ENCODE measurements around the gene KDM4B. TPM values are rescaled to one million over a fixed set of nuclear protein-coding genes. Genes with fewer than 3 reads are reported as not detected.

KDM4B gene
- total RNA-seq, 1 donor from 2014 or later: 39.0 TPM

DNA sequence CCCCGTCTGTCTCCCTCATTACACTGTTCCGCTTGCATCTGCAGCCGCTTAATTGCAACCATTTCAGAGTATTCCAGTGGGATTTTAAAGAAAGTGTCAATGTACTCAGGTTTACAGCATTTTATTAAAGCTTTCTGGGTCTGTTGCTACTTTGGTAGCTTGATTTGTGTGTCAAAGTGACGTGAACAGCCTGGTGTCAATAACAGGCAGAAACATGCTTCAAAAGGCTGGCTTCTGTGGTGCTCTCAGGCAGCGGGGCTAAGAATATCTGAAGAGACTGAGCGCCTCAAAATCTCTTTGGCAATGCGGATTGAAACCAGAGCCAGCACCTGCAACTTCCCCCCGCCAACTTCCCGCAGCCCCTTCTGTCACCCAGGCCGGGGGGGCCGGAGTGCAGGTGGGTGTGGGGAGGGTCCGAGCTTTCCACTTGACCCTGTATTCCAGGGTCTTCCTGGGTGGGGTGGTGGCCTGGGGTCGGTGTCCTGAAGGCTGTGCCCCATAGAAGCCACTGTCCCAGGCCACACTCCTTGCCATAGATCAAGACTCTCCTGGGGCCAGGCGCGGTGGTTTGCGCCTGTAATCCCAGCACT lies 81.2 kb downstream of the KDM4B start:
- Histone ChIP-seq H3K4me3 (no peak overlapping the region), H3K27ac (no peak overlapping the region), H3K36me3 (peaks cover 26% of the 10 kb centered on the region), H3K4me1 (peaks cover 19% of the 10 kb centered on the region), H3K27me3 (no peaks in the 10 kb centered on the region), H3K9me3 (no peaks in the 10 kb centered on the region)
- DNase-seq (no peak), ATAC-seq (no peak)
- TF ChIP-seq, protein P1, sequence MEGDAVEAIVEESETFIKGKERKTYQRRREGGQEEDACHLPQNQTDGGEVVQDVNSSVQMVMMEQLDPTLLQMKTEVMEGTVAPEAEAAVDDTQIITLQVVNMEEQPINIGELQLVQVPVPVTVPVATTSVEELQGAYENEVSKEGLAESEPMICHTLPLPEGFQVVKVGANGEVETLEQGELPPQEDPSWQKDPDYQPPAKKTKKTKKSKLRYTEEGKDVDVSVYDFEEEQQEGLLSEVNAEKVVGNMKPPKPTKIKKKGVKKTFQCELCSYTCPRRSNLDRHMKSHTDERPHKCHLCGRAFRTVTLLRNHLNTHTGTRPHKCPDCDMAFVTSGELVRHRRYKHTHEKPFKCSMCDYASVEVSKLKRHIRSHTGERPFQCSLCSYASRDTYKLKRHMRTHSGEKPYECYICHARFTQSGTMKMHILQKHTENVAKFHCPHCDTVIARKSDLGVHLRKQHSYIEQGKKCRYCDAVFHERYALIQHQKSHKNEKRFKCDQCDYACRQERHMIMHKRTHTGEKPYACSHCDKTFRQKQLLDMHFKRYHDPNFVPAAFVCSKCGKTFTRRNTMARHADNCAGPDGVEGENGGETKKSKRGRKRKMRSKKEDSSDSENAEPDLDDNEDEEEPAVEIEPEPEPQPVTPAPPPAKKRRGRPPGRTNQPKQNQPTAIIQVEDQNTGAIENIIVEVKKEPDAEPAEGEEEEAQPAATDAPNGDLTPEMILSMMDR (IDR thresholded peaks at IDR 0.05): no peak
- intact Hi-C loops (cut with DNase I): no loop called here

DNA sequence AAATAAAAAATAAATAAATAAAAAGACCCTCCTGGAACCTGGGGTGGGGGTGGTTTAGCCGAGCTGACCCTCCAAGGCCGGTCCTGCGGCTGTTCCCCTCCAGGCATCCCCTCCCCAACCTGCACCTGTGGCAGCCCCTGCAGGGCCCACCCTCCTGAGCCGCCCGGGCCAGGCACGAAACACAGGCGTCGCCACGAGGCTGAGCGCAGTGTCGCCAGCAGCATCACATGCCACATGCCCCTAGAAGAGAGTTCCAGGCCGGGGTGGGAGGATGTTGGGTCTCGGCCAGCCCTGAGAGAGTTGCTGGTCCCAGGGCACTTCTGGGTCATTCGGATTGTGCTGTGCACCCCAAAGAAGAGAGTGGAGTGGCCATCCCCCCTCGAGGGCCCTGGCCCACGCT lies 82.0 kb downstream of the KDM4B start:
- no peak for ATAC-seq
- Histone ChIP-seq H3K4me3 (no peak overlapping the region), H3K4me1 (peaks cover 19% of the 10 kb centered on the region), H3K36me3 (peaks cover 26% of the 10 kb centered on the region), H3K9me3 (no peaks in the 10 kb centered on the region), H3K27ac (no peak overlapping the region), H3K27me3 (no peaks in the 10 kb centered on the region)
- intact Hi-C loops (cut with DNase I): no loop called here
- TF ChIP-seq, protein P1 (IDR thresholded peaks at IDR 0.05): no peak
- no peak for DNase-seq

DNA sequence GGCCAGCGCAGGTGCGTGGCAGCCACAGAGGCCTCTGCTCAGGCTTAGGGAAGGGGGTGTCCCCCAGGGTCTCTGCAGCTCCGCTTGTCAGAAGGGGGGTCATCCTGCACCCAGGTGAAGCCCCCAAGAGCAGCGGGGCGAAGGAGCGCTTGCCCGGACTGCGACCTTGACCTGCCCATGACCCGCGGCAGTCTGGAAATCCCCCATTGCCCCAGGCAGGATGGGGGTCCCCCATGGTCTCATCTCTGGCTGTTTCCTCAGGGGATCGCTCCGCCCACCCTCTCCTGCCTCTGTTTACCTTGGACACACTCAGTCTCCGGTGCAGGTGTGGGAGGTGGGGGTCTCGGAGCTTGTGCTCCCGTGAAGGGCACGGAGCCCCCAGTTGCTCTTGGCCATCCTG lies 82.7 kb downstream of the KDM4B start:
- Histone ChIP-seq H3K4me3 (no peak overlapping the region), H3K27ac (no peak overlapping the region), H3K27me3 (no peaks in the 10 kb centered on the region), H3K9me3 (no peaks in the 10 kb centered on the region), H3K36me3 (peaks cover 26% of the 10 kb centered on the region), H3K4me1 (peaks cover 14% of the 10 kb centered on the region)
- DNase-seq (no peak), ATAC-seq (no peak)
- TF ChIP-seq, protein P1 (IDR thresholded peaks at IDR 0.05): no peak
- intact Hi-C loops (cut with DNase I): no loop called here

DNA sequence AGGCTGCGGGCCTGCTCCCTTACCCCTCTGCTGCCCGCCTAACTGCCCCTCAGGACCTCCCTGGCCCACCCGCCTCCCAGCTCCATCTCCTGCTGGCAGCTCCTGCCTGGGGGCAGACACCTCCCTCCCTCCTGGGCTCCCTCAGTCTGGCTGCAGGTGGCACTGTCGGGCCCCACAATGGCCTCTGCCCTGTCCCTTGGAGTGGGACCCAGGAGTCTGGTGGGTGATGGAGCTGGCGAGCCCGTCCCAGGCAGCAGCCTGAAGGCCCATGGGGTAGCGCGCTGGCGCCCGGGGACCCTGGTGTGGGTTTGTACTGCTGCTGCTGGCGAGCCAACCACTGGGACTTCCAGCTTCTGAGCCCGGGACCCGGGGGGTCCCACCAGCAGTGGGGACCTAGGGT lies 83.6 kb downstream of the KDM4B start:
- H3K36me3 ChIP-seq: peaks cover 18% of the 10 kb centered on the region
- DNase-seq: no peak

DNA sequence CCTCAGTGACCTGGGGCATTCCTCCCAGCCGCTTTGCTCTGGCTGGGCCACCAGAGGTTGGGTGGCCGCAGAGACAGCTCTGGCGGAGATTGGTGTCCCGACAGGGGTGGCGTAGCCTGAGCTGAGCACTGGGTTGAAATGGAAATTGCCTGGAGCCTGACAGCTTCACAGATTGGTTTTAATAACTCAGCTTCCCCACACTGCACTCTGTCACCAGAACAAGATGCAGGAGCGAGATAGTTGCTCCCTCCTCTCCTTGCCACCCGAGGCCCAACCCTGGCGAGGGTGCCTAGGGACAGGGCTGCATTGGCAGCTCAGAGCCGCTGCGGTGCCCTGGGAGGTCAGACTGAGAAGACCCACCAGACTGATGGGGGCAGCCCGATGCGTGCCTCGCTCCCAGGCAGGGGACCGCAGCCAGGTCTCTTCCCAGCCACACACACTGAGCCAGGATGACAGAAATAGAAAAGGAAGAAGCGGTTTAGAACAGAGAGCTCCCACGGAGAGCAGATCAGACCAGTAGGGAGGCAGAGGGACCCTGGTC lies 84.1 kb downstream of the KDM4B start:
- Histone ChIP-seq H3K27me3 (no peaks in the 10 kb centered on the region), H3K9me3 (no peaks in the 10 kb centered on the region), H3K4me1 (peaks cover 12% of the 10 kb centered on the region), H3K36me3 (peaks cover 13% of the 10 kb centered on the region), H3K4me3 (no peak overlapping the region), H3K27ac (no peak overlapping the region)
- DNase-seq (no peak), ATAC-seq (no peak)
- TF ChIP-seq, protein P1 (IDR thresholded peaks at IDR 0.05): no peak
- intact Hi-C loops (cut with DNase I): no loop called here

More for the DNA sequence above, 83.6 kb downstream of the KDM4B start:
- H3K9me3 ChIP-seq: no peaks in the 10 kb centered on the region
- H3K27me3 ChIP-seq: no peaks in the 10 kb centered on the region
- H3K27ac ChIP-seq: no peak overlapping the region
- intact Hi-C loops (cut with DNase I): no loop called here
- TF ChIP-seq, protein P1 (IDR thresholded peaks at IDR 0.05): no peak
- H3K4me3 ChIP-seq: no peak overlapping the region
- ATAC-seq: no peak
- peaks cover 14% of the 10 kb centered on the region for H3K4me1 ChIP-seq

Measured in upper lobe of right lung (tissue), 1 donor.